Measurements from ENCODE around the gene SLC6A15.

DNA sequence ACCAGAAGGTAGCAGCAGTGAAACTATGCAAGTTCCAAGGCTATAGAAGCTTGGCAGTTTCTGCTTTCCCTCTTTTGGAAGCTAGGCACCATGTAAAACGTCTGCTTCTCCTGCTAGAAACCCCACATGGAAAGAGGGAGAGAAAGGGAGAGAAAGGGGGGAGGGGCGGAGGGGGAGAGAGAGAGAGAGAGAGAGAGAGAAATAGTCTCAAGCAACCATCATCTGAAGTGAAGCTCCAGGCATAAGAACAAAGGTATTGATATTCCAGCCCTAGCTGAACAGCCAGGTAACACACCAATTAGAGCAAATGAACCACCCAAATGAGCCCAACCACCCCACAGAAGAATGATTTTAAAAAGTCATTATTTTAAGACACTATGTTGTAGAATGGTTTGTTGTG, 8.5 kb downstream of the SLC6A15 start:
- TF ChIP-seq, protein P1, sequence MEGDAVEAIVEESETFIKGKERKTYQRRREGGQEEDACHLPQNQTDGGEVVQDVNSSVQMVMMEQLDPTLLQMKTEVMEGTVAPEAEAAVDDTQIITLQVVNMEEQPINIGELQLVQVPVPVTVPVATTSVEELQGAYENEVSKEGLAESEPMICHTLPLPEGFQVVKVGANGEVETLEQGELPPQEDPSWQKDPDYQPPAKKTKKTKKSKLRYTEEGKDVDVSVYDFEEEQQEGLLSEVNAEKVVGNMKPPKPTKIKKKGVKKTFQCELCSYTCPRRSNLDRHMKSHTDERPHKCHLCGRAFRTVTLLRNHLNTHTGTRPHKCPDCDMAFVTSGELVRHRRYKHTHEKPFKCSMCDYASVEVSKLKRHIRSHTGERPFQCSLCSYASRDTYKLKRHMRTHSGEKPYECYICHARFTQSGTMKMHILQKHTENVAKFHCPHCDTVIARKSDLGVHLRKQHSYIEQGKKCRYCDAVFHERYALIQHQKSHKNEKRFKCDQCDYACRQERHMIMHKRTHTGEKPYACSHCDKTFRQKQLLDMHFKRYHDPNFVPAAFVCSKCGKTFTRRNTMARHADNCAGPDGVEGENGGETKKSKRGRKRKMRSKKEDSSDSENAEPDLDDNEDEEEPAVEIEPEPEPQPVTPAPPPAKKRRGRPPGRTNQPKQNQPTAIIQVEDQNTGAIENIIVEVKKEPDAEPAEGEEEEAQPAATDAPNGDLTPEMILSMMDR (IDR thresholded peaks at IDR 0.05; ENCODE audit: poor library complexity) = no peak
- TF ChIP-seq EZH2 (IDR thresholded peaks at IDR 0.05; ENCODE audit: borderline replicate concordance) = no peak
